Measurements from ENCODE around the gene CRIP3. TPM values are rescaled to one million over a fixed set of nuclear protein-coding genes. Genes with fewer than 3 reads are reported as not detected.

CRIP3 gene
- polyA plus RNA-seq, 3 donors, result 0.61 to 1.4 TPM; not detected in 1

DNA sequence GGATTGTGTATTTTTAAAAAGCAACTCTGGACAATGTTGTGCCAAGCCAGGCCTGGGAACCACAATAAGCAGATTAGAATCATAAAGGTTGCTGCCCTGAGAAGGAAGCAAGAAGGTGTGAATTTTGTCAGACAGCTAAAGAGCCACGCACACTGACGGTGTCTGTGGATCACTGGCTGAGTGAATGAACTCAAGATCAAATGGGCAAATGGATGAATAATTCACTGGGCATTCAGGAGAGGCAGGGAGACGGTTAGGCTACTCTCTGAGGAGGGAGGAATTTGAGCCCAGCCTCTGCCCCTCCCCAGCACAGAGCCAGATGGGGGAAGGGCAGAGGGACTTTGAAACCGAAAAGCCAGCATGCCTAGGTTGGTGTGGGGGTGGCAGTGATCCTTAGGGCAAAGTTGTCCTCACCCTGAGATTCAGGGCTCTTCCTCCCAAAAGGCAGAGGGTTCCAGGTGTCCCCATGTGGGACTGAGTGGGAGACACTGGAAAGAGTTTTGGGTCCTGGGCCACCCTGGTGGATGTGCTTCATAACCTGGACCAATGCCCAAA is 30.0 kb downstream of the CRIP3 start:
- no peak overlapping the region for H3K27ac ChIP-seq (ENCODE audit: low read depth, low read length)

DNA sequence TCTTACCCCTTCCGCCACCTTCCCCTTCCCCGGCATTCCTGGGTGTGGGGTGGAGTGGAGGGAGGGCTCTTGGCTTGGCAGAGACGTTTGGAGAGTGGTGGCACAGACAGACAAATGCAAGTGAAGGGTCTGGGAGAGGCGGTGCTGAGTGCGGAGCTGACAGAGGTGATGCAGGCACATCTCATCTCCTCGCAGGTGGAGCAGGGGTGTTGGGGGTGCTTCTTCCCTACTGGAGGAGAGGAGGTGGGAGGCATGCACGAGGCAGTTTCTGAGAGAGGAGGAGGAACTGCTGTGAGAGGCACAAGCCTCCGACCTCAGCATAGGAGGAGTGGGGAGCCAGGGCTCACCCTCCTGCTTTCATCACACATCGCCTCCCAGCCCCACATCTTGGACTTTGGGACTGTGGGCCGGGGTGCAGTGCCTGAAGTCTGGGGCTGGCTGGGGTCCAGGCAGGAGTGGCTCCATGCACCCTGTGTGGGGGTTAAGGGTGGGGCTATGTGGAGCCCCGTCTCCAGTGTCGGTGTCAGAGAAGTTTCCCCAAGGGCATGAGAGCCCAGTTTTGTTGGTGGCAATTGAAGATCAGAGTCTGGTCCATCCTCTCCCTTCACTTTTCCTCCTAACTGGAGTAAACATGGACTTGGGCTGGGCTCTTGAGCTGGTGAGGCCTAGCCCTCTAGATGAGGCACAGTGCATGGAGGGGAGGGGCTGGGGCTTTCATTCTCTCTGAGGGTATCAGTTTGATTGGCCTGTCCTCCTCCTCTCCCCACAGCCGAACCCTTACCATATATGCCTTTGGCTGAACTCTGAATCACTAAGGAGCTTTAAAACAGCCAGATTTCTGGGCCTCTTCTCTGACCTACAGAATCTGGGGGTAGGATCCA is 30.7 kb downstream of the CRIP3 start:
- H3K27ac ChIP-seq (ENCODE audit: low read depth, low read length), result no peak overlapping the region
- WGBS, 3 donors, result 72 to 86% (median 82%) methylated on average over 13 of the region's 13 CpGs

More for the DNA sequence above, 30.0 kb downstream of the CRIP3 start:
- WGBS, 3 donors, result 55 to 75% (median 57%) methylated on average over 4 of the region's 4 CpGs

DNA sequence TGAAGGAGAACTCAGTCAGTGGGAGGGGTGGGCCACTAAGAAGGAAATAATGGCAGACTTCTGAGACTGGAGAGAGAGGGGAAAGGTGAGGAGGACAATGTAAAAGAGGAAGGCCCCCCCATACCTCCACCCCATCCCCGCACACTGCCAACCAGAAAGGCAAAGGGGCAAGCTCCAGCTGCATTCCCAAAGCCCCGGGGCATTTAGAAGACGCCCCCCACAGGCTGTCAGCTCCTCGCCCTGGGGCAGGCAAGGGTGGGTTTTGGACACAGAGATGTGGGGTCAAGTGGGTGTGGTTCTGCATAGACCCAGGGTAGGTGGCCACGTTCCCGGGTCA is 31.4 kb downstream of the CRIP3 start:
- no peak overlapping the region for H3K27ac ChIP-seq (ENCODE audit: low read depth, low read length)
- 77 to 89% (median 87%) methylated on average over 6 of the region's 6 CpGs for WGBS, 3 donors

DNA sequence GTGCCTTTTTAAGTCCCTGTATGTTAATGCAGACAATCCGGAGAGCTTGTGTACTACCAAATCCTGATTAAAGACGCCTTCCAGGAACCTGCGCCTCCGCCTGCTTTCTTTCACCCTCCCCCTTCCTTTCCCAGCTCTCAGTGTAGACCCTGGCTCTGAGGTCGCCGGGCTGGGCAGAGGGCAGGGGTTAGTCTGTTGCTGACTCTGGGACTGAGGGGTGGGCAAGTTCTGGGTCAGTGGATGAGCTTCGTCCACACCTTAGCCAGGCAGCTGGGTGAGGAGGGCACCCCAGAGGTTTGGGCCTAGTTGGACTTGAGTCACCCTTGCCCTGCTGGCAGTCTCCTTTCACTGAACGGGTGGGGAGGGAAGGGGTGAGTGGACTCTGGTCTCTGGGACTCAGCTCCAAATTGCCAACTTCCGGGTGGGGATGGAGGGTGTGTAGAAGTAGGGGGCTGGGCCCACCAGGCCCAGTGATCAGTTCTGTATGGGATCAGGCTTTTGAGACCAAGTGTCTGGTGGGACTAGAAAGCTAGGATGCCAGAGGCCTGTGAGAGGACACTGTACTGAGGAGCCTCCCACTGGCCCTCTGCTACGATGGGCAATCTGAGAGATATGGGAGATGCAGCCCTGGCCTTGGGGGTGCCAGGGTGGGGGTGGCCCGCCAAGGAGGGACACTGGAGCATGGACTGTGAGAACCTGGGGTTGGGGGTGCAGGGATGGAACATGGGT is 31.9 kb downstream of the CRIP3 start:
- 83 to 88% (median 87%) methylated on average over 11 of the region's 11 CpGs for WGBS, 3 donors
- no peak overlapping the region for H3K27ac ChIP-seq (ENCODE audit: low read depth, low read length)

DNA sequence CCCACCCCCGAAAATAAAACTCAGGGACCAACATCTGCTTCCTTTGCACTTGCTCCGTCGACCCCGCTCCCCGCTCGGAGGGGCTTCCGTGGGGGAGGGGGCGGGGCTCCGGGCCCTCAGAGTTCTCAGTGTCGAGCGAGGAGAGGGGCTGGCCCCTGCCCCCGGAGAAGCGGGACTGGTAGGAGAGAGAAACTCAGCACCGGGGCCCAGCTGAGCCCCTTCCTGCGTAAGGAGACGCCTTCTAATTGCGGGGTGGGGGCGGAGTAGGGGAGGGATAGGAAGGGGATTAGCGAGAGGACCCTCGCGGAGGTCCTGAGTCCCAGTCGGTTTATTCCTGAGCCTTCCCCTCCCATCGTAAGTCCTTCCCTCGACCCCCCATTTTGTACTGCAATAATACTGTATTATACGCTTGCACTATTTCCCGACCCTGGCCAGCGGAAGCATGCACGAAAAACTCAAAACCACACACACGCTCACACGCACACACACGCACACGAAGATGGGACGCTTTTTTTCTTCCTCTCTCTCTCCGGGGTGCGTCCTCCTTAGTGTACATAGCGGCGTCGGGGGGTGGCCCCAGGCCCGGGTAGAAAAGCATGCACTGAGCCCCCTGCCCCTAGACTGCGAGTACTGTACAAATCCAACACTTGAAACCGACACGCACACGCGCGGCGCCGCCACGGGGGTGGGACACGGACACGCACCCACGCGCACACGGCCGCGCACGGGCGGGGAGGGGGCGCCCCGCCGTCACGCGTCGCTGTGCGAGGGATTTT is 32.6 kb downstream of the CRIP3 start:
- H3K27ac ChIP-seq (ENCODE audit: low read depth, low read length), result no peak overlapping the region
- WGBS, 3 donors, result 18 to 39% (median 21%) methylated on average over 64 of the region's 64 CpGs

DNA sequence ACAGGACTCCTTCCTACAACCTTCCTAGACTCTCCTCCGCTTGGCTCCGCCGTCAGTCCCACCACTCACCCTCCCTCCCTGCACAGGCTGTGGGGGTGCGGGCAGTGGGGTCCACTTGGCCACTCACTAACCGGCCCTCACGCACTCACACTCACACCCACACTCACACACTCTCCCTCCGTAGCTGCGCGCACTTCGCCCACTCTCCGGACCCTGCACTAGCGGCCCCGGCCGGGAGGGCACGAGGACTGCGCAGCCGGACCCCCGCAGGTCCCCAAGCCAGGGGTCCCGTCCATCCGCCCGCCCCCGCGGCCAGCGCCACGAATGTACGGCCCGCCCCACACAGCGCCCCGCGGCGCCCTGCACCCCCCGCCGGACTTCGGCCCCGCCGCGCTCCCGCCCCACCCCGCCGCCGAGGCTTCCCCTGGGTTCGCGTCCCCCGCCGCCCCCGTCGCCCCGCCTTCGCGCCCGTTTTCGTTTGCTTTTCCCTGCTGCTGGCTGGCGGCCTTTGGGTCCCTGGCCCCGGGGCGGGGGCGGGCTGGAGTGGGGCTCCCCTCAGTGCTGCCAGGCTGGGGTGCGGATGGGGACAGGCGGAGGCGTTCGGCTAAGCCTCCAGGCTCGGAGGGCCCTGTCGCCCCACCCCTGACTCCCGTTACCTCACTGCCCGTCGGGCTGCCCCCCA is 33.6 kb downstream of the CRIP3 start:
- no peak overlapping the region for H3K27ac ChIP-seq (ENCODE audit: low read depth, low read length)
- 4 to 5% (median 4%) methylated on average over 56 to 65 of the region's 65 CpGs for WGBS, 3 donors

DNA sequence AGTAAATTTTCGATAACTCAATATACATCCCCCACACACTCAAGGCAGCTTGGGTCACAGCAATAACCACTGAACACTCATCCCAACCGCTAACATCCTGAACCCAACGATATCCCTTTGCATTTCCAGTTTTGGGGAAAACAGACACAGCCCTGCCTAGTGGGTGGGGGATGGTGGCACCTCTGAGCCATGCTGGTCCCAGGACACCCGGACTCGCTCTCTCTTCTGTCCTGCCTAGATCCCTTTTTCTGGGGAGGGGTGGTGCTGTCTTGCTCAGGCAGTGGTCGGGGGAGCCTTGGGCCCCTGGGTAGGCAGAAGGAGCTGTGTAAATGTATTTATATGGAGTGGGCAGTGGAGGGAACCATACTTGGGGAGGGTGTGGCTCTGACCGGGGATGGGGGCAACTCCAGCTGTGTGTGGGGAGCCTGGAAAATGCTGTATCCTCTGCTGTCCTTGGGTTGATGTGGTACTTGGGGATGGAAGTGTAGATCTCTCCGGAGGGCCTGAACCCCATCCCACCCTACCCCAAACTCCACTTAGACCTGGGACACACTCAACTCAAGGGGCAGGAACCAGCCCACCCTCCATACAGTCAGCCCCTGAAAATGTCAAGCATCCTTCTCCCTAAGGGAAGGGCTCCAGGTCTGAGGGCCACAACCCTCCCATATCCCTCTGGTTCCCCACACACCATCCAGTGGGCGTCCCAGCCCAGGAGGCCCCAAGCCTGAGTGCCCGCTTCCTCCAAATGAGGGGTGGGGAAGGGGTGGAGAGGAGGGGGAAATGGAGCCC is 34.3 kb downstream of the CRIP3 start:
- WGBS, 3 donors, result 71 to 82% (median 77%) methylated on average over 10 of the region's 10 CpGs
- H3K27ac ChIP-seq (ENCODE audit: low read depth, low read length), result no peak overlapping the region

DNA sequence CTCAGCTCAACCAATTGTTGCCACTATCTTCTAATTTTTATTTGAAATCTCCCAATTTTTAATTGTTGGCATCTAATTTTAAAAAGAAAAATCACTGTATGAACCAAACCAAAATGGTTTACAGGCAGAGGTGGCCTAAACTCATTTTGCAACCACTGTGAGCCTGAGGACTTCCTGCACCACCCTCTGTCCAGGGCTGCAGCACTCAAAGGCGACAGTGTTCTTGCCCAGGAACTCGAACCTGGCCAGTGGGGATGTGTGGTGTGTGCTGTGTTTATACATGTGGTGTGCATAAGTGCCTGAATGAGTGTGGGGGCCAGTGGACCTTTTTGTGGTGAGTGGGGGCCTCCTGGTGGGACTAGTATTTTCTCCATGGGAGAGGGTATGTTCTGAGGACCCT is 34.9 kb downstream of the CRIP3 start:
- H3K27ac ChIP-seq (ENCODE audit: low read depth, low read length), result no peak overlapping the region
- WGBS, 3 donors, result 60 to 68% (median 64%) methylated on average over 2 of the region's 2 CpGs

DNA sequence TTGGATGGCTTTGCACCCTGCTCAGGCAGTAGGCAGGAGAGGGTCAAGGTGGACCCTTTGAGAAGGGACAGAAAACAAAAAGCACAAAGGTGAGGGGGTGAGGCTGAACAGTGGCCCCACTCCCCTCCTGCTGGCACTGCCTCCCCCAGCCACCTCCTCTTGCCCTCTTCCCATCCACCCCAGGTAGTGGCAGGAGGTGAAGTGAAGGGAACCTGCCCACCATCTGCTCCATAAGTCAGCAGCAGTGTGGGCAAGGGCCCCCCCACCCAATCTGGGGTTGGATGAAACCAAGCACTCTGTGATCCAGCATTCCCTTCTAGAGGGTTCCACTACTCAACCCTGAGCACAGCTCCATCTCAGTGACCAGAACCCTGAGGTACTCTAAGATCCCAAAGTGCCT is 36.7 kb downstream of the CRIP3 start:
- H3K27ac ChIP-seq (ENCODE audit: low read depth, low read length), result no peak overlapping the region

DNA sequence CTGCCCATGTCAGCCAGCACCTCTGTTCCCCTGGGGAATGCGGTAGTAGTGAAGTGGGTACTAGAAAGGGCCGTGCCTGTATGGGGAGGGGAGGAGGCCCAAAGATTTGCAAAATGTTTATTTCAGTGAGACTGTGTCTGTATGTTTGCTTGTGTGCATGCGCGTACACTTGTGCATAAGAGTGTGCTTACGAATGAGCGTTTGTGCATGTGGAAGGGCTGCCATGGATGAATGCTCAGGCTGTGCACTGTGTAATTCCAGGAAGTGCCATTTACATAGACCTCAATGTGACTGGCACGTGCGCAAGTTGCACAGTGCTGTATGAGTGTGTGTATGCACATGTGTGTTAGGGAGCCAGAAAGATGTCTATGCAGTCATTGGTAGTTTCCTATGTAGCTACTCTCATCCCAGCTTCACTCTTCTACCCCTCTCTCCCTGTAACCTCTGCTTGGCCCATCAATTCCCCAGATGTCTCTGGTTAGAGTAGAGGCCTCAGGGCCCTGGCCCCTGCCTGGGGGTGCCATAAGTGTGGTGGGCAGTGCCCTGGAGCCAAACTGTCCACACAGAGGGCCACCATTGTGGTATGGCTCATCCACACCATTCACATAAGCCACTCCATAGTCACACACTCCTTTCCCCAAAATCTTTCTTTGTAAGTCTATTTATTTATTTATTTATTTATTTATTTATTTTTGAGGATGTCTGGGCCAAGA is 37.4 kb downstream of the CRIP3 start:
- WGBS, 3 donors, result 85 to 91% (median 88%) methylated on average over 8 of the region's 8 CpGs
- no peak overlapping the region for H3K27ac ChIP-seq (ENCODE audit: low read depth, low read length)

DNA sequence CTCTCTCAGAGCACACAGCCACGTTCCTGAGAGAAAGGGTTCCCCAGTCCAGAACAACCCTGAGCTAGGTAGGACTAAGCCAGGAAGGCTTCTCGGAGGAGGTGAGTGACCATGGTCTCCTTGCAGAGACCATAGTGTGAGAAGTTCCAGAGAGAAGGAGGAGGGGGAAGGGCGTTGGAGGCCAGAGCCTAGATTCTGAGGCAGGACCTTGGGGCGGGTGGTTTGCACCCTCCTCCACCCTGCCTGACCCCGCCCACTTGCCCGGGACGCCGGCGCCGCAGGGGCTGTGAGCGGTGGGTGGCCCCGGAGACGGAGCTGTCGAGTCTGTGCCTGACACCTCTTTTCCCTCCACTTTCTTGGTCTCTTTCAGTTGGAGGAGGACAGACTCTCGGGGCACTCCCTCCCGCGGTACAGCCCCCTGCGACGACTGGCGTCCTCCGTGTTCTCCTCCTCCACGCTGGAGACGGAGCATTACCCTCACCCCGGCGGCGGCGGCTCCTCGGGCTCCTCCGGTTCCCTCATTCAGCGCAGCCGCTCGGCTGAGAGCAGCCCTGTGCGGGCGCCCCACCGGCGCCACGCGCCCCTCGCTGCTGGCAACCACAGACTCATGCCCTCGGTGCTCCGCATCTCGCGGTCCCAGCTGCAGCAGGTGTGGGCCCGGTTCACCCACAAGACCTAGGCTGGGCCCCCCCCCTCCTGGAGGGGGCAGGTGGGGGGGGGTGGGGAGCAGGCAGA is 39.2 kb downstream of the CRIP3 start:
- 5 to 6% (median 6%) methylated on average over 38 to 44 of the region's 44 CpGs for WGBS, 3 donors
- no peak overlapping the region for H3K27ac ChIP-seq (ENCODE audit: low read depth, low read length)

DNA sequence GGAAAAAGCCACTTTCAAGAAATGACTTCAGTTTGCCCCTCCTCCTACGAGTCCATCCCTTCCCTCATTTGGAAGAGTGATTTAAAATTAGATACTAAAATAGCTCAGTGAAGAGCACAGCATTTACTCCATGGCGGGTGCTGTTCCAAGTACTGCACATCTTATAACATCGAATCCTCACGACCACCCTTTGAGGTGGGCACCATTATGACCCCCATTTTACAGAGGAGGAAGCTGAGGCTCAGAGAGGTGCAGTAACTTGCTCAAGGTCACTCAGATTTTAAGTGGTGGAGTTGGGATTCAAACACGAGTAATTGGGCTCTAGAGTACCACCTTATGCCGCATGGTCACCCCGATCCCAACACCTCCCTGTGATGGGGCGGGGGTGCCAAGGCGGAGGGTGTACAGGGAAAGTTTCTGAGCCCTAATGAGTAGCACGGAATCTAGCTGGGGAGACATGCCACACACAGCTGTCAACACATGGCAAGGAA is 39.8 kb downstream of the CRIP3 start:
- H3K27ac ChIP-seq (ENCODE audit: low read depth, low read length), result no peak overlapping the region
- WGBS, 3 donors, result 60 to 76% (median 70%) methylated on average over 10 of the region's 10 CpGs

DNA sequence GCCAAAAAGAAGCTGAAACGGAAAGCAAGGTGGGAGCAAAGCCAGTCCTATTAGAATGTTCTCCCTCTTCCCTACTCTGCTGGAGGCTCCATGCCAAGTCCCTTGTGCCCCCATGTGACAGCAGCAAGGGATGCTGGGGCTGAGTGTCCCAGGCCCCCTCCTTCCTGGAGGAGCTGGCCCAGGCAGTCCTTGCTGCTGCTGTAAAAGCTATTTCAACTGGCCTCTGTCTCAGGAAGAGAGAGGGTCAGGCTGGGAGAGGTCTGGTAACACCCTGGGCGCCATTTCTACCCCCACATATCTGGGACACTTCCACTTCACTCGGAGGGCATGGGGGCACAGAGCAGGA is 40.3 kb downstream of the CRIP3 start:
- no peak overlapping the region for H3K27ac ChIP-seq (ENCODE audit: low read depth, low read length)
- WGBS, 3 donors, result 50 to 73% (median 51%) methylated on average over 3 of the region's 3 CpGs

DNA sequence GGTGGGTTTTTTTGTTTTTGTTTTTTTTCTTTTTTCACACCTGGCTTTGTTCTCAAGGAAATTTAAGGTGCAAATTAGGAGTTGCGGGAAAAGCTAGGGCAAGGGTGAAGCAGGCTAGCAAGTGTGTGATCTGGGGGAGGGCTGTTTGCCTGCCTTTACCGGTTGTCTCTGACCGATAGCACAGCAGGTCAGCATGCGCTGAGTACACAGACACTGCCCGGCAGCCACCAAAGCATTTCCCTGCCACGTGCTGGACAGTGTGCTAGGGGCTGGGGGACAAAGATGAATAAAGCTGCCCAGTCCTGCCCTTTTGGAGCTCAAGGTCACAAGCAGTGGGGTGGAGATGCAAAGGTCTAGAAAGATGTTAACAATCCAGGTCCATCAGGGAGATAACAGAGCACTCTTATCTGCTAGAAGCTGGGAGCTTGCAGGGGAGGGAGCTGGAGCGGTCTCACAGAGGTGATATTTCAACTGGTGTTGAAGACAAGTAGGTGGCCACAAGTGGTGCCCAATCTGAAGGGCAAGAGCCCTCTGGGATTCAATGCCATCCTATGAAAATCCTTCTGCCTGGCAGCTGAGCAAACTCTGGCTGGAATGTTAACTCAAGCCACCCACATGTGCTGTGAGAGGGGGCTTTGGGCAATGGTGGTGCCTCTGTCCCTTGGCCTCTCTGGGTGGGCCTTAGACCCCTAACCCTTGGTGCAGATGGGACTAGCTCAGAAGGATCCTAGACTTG is 40.8 kb downstream of the CRIP3 start:
- 39 to 84% (median 77%) methylated on average over 7 of the region's 7 CpGs for WGBS, 3 donors
- H3K27ac ChIP-seq (ENCODE audit: low read depth, low read length), result no peak overlapping the region

DNA sequence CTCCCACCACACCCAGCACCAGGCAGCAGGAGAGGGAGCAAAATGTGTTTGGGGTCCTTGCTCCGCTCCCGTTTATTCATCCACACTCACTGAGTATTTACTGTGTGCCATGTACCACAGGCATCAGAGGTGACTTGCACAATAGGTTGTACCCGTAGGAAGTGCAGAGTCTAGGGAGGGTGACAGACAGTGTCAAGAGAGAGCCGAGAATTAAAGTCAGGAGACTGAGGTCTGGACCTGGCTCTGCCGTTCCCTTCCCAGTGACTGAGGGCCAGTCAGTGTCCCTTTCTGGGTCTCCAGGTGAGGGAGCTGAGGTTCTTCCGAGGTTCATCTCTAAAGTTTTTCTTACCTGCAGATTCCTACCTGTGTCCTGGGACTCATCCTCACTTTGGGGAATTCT is 43.1 kb downstream of the CRIP3 start:
- WGBS, 3 donors, result 85 to 94% (median 93%) methylated on average over 6 of the region's 6 CpGs
- no peak overlapping the region for H3K27ac ChIP-seq (ENCODE audit: low read depth, low read length)
